ENCODE results near the gene PPIP5K2. TPM values are rescaled to one million over a fixed set of nuclear protein-coding genes. Genes with fewer than 3 reads are reported as not detected.
A peak's percentile ranks its signal among the peaks of the same experiment; 100 is the strongest.

The PPIP5K2 gene
- total RNA-seq, 1 experiment from 2014 or later, result 42.0 TPM

DNA sequence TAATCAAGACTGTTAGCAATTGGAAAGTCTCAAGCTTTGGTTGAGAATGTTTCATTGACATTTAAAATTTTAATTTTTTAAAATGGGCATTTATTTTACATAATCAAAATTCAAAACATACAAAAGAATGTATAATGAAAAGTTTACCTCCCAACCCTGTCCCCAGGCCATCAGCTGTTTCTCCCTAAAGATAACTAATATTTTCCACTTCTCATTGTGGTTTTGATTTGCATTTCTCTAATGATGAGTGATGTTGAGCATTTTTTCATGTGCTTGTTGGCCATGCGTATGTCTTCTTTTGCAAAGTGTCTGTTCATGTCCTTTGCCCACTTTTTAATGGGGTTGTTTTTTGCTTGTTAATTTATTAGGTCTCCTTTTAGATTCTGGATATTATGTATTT, 127.0 kb downstream of the PPIP5K2 start:
- peaks cover 21% of the 10 kb centered on the region for H3K27me3 ChIP-seq
- no peaks in the 10 kb centered on the region for H3K36me3 ChIP-seq
- DNase-seq, result no peak
- H3K9me3 ChIP-seq, result no peaks in the 10 kb centered on the region; the same call in 1 of the 2 replicates
- H3K4me3 ChIP-seq, result no peak overlapping the region

DNA sequence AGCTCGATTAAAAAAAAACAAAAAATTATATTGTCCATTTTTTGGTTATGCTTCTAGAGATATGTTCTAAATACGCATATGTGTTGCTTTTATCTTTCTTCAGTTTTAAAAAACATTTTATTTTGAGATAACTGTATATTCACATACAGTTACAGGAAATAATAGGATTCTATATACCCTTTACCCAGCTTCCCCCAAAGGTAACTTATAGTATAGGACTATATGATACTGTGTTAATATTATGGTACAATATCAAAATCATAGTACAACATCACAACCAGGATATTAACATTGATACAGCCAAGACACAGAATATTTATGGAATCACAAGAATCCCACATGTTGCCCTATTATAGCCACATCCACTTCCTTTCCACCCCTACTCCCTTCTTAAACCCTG, 129.0 kb downstream of the PPIP5K2 start:
- Histone ChIP-seq H3K27me3 (peaks cover 21% of the 10 kb centered on the region), H3K36me3 (no peaks in the 10 kb centered on the region), H3K9me3 (no peaks in the 10 kb centered on the region; the same call in 1 of the 2 replicates), H3K4me3 (no peak overlapping the region)
- no peak for DNase-seq

DNA sequence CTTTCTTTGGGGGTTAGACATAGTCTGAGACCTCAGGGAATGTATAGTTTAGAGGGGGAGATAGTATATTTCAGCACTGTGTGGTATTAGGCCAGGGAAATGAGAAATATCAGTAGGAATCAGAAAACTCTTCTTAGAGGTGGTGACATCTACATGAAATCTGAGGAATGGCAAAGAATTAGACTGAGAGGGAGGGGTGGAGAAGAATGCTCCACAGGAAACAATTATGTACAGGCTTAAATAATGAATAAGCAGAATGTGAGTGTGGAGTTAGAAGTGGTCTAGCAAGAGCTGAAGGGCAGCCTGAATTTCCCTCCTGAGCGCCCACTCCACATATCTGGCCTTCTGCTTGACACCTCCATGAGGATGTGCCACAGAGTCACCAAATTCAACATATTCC, 134.8 kb downstream of the PPIP5K2 start:
- H3K9me3 ChIP-seq, result no peaks in the 10 kb centered on the region
- H3K36me3 ChIP-seq, result no peaks in the 10 kb centered on the region
- H3K27me3 ChIP-seq, result peaks cover 3% of the 10 kb centered on the region
- no peak for DNase-seq
- no peak overlapping the region for H3K4me3 ChIP-seq

DNA sequence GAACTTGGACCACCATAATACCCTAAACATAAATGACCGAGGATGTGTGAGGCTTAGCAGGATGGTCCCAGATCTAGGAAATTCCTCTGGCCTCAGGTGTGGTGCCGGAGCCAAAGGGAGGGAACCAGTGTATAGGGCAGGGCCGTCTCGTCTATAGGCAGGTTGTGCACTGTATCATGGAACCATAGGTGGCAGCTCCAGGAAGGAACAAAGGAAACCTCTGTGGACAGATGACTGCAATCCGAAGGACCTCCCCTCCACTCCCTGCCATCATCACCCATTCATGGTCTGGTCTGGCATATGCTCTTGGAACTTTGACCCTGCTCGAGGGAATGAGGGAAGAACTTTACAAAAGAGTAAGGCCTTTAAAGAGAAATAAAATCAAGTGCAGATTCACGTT, 135.6 kb downstream of the PPIP5K2 start:
- no peaks in the 10 kb centered on the region for H3K9me3 ChIP-seq
- H3K4me3 ChIP-seq, result no peak overlapping the region
- no peaks in the 10 kb centered on the region for H3K36me3 ChIP-seq
- DNase-seq, result no peak
- peaks cover 3% of the 10 kb centered on the region for H3K27me3 ChIP-seq

DNA sequence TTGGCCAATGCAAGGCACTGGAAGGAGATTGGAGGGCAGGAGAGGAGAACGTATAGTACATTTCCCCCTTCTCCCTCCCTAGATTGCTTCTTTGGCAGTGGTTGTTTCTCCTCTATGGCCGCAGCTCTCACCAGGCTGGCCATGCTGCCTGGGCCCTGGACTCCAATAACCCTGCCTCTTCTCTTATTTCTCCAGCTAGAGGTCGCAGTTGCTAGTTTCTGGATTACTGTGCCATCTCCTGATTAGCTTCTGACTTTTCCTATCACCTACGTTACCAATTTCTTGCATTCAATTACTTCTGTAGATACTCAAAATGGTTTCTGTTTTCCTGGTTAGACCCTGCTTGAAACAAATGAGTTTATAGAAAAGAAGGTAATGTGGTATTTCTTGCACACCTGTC, 136.1 kb downstream of the PPIP5K2 start:
- Histone ChIP-seq H3K36me3 (no peaks in the 10 kb centered on the region), H3K4me3 (no peak overlapping the region), H3K27me3 (no peaks in the 10 kb centered on the region; the same call in 1 of the 2 replicates), H3K9me3 (no peaks in the 10 kb centered on the region)
- no peak for DNase-seq

DNA sequence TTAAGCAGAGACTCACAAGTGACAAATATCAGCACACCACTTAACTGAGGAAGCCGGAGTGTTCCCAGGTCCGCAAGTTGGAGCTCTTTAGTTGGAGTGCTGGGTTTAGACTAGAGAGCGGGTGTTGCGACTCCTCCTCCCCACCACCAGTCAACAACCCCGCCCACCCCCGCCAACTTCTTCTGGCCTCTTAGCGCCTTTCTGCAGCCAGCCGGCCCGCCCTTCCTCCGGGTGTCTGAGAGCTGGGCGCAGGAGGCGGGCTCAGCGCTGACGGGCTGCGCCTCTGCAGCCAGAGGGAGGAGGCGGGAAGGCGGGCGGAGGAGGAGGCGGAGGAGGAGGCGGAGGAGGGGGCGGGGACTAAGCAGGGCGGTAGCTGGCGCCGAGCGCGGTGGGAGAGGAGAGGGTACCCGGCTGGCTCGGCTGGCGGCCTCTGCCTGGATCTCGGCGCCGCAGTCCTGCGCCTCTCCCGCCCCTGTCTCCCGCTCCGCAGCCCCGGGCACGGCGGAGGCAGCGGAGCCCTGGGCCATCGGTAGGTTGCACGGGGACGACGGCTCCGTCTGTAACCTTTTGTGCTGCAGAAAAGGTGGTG, 138.4 kb downstream of the PPIP5K2 start, which contains the start of gene MACIR:
Gene MACIR, plus strand, starts transcription at position 396 of the 589 bp plus-strand sequence. CDS start 17,157 bp downstream, outside the sequence.
- Histone ChIP-seq H3K4me3 (peak within 1 kb of the TSS; percentile 72), H3K27me3 (no peaks in the 10 kb centered on the region), H3K36me3 (no peaks in the 10 kb centered on the region), H3K9me3 (no peaks in the 10 kb centered on the region)
- DNase-seq, result peak; percentile 100

DNA sequence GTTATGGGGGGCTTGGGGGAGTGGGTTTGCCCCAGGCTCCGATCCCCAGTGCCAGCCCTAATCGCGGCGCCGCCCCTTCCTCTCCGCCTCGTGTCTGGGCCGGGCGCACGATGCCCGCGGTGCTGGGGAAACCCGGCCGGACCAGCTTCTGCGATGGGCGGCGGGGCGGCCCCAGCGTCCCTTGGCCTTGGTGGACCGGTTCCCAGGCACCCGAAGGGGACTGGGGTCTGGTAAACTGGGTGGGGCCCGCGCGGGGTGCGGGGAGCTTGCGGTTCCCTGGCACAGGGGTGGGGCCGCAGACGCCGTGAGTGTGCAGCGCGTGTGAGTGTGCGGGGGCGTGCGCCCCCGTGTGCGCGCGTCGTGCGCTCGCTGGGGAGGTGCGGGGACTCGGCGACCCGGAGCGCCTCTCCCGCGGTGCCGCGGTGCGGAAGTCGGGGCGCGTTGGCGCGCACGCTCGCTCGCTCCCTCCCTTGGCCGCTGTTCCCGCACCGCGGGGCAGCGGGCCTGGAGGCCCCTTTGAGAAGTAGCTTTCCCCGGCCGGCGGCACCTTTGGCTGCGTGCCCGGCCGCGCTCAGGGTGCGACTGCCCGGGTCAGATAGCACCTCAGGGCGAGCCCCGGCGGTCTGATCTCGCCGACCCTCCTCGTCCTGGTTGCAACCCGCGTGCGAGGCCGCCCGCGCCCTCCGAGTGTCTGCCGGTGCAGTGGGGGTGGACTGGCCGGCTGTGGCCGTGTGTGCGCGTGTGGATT, 139.0 kb downstream of the PPIP5K2 start:
- Histone ChIP-seq H3K4me3 (peak overlapping the region; percentile 72), H3K9me3 (no peaks in the 10 kb centered on the region), H3K27me3 (no peaks in the 10 kb centered on the region), H3K36me3 (no peaks in the 10 kb centered on the region)
- DNase-seq, result peak; percentile 76

DNA sequence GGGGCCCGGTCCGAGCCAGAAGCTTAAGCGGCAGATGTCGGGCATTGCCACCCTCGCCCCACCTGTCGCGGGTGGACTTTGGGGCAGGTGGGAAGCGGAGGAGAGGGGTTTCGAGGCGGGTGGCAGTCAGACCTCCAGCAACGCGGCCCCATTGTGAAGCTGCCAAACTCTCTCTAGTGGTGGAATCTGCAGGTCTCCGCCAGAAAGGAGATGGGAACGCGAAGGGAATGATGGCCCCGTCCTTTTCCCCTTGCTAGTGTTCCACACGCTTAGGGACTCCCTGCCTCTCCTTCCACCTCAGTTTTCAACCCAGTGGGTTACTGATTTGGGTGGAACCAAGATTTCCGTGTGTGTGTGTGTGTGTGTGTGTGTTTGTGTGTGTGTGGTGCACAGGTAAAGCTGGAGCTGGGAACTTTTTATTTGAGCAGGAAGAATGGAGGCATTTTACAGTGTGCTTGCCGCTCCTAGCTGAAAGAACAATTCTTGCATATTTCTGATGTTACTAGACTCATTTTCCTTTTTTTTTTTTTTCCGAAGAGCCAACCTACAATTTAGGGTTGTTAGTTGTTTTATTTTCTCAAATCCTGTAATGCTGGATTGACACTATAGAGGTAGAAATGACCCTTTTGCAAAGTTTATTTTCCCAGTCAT, 139.7 kb downstream of the PPIP5K2 start:
- H3K9me3 ChIP-seq, result no peaks in the 10 kb centered on the region
- no peaks in the 10 kb centered on the region for H3K27me3 ChIP-seq
- peak overlapping the region; percentile 72 for H3K4me3 ChIP-seq
- DNase-seq, result no peak
- H3K36me3 ChIP-seq, result no peaks in the 10 kb centered on the region

DNA sequence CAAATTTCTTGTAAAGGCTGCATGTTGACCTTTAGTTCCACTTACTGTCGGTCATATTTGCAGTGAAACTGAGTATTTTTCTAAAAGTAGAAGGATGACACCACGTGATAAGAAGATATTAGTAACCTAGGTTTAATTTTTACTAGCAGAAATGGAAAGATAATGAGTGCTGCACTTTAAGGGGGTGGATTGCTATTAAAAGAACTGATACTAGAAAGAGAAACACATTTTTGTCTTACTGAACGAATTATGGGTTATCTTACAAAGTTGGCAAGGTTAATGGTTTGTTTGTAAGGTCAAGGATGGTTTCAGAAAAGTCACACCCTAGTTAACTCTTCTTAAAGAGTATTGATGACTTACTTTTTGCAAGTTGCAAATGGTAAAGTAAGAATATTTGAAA, 140.8 kb downstream of the PPIP5K2 start:
- Histone ChIP-seq H3K27me3 (no peaks in the 10 kb centered on the region), H3K4me3 (no peak overlapping the region; the same call in 1 of the 2 replicates), H3K9me3 (no peaks in the 10 kb centered on the region), H3K36me3 (peaks cover 4% of the 10 kb centered on the region)
- DNase-seq, result no peak

Other genes with a start within 250 kb of the PPIP5K2 start
- gene GIN1, start 163 bp upstream of the PPIP5K2 start, total RNA-seq (2014; rRNA removed; shearing (Covaris generic); ENCODE audit: low replicate concordance), result 8.8 and 30.7 TPM in 2 replicates
- 30.9 and 32.2 TPM in 2 replicates for gene MACIR, start 138.5 kb downstream of the PPIP5K2 start, total RNA-seq (2014; rRNA removed; shearing (Covaris generic); ENCODE audit: low replicate concordance)

Measured in MG63 (cell line).